Measurements from ENCODE around the gene FHIP1A. TPM values are rescaled to one million over a fixed set of nuclear protein-coding genes. Genes with fewer than 3 reads are reported as not detected.
"Not testable (repeated sequence)": the region's sequence is repeated elsewhere in the genome, so short reads cannot be mapped to it uniquely, and the experiment has no call there.

FHIP1A gene
- total and polyA plus RNA-seq, 7 donors, result 0.51 to 46.7 (median 37.7) TPM

DNA sequence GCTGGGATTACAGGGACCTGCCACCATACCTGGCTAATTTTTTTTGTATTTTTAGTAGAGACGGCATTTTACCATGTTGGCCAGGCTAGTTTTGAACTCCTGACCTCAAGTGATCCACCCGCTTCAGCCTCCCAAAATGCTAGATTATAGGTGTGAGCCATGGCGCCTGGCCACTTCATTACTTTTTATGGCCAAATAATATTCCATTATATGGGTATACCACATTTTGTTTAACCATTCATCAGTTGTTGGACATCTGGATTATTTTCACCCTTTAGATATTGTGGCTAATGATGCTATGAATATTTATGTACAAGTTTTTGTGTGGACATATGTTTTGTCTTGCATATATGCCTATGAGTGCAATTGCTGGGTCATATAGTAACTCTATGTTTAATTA, 8.6 kb upstream of the FHIP1A start:
- TF ChIP-seq, protein P1, sequence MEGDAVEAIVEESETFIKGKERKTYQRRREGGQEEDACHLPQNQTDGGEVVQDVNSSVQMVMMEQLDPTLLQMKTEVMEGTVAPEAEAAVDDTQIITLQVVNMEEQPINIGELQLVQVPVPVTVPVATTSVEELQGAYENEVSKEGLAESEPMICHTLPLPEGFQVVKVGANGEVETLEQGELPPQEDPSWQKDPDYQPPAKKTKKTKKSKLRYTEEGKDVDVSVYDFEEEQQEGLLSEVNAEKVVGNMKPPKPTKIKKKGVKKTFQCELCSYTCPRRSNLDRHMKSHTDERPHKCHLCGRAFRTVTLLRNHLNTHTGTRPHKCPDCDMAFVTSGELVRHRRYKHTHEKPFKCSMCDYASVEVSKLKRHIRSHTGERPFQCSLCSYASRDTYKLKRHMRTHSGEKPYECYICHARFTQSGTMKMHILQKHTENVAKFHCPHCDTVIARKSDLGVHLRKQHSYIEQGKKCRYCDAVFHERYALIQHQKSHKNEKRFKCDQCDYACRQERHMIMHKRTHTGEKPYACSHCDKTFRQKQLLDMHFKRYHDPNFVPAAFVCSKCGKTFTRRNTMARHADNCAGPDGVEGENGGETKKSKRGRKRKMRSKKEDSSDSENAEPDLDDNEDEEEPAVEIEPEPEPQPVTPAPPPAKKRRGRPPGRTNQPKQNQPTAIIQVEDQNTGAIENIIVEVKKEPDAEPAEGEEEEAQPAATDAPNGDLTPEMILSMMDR (IDR thresholded peaks at IDR 0.05), result no peak
- Histone ChIP-seq H3K4me1 (peaks cover 6% of the 10 kb centered on the region), H3K9me3 (no peaks in the 10 kb centered on the region), H3K27ac (no peak overlapping the region), H3K36me3 (ENCODE audit: insufficient read depth in 1 of 2, low read depth in 1 of 2) (no peaks in the 10 kb centered on the region), H3K4me3 (no peak overlapping the region), H3K27me3 (ENCODE audit: insufficient read depth in 3 of 3, low read length in 2 of 3) (no peaks in the 10 kb centered on the region)
- ATAC-seq (no peak), DNase-seq (no peak)
- 97 to 99% (median 97%) methylated on average over 3 of the region's 3 CpGs for WGBS, 3 donors
- intact Hi-C loops (cut with DNase I), result loop anchor here in 1 of 2 donors (10.0 kb wide), 1 partner anchor 204 kb away; no protein-coding TSS in a partner anchor

DNA sequence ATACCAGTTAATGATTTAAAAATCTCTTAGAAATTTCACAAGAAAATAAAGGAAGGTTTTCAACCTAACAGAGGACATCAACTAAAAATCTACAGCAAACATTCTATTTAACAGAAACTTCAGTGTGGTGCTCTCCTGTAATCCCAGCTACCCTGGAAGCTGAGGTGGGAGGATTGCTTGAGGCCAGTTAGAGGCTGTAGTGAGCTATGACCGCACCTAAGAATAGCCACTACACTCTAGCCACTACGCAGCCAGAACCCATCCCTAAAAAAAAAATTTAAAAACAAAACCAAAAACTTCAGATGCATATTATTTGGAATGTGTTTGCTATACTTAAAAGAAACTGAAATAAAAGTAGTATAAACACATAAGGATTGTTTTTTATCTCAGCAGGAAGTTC, 7.2 kb upstream of the FHIP1A start:
- DNase-seq, result no peak
- Histone ChIP-seq H3K4me3 (no peak overlapping the region), H3K27me3 (ENCODE audit: insufficient read depth in 3 of 3, low read length in 2 of 3) (no peaks in the 10 kb centered on the region), H3K36me3 (ENCODE audit: insufficient read depth in 1 of 2, low read depth in 1 of 2) (no peaks in the 10 kb centered on the region), H3K27ac (no peak overlapping the region), H3K4me1 (peaks cover 6% of the 10 kb centered on the region), H3K9me3 (no peaks in the 10 kb centered on the region)
- ATAC-seq, result peak in 2 of 4 donors; percentile 68 to 69
- TF ChIP-seq, protein P1 (IDR thresholded peaks at IDR 0.05), result no peak
- 56 to 80% (median 63%) methylated on average over 2 of the region's 2 CpGs for whole genome bisulfite sequencing, 3 donors
- intact Hi-C loops (cut with DNase I), result loop anchor here in 1 of 2 donors (10.0 kb wide), 1 partner anchor 203 kb away; no protein-coding TSS in a partner anchor

DNA sequence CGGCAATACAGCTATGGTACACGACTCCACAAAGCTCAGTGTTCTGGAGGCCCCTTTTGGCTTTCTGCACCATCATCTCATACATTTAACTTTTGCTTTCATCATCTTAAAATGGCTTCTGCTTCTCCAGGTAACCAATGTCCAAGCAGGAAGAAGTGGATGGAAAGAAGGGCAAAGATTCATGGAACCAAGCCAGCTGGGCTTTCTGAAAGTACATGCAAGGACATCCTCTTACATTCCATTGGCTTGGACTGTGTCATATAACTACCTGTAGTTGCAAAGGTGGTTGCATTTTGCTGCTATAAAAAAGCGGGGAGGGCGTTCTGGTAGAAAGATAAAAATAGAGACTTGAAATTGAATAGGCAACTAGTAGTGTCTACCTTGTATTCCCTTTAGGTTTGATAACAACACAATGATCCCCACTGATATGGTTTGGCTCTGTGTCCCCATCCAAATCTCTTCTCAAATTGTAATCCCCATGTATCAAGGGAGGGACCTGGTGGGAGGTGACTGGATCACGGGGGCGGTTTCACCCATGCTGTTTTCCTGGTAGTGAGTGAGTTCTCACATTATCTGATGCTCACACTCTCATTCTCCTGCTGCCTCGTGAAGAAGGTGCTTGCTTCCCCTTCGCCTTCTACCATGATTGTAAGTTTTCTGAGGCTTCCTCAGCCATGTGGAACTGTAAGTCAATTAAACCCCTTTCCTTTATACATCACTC, 6.7 kb upstream of the FHIP1A start:
- Histone ChIP-seq H3K4me3 (no peak overlapping the region), H3K27me3 (ENCODE audit: insufficient read depth in 3 of 3, low read length in 2 of 3) (no peaks in the 10 kb centered on the region), H3K36me3 (ENCODE audit: insufficient read depth in 1 of 2, low read depth in 1 of 2) (no peaks in the 10 kb centered on the region), H3K4me1 (peaks cover 6% of the 10 kb centered on the region), H3K27ac (no peak overlapping the region), H3K9me3 (no peaks in the 10 kb centered on the region)
- intact Hi-C loops (cut with DNase I), result loop anchor here in 1 of 2 donors (10.0 kb wide), 1 partner anchor 202 kb away; no protein-coding TSS in a partner anchor
- WGBS, 3 donors, result 52 to 67% (median 66%) methylated on average over 8 of the region's 8 CpGs
- TF ChIP-seq, protein P1 (IDR thresholded peaks at IDR 0.05), result no peak
- DNase-seq, result no peak
- peak in 2 of 4 donors; percentile 34 to 45 for ATAC-seq

DNA sequence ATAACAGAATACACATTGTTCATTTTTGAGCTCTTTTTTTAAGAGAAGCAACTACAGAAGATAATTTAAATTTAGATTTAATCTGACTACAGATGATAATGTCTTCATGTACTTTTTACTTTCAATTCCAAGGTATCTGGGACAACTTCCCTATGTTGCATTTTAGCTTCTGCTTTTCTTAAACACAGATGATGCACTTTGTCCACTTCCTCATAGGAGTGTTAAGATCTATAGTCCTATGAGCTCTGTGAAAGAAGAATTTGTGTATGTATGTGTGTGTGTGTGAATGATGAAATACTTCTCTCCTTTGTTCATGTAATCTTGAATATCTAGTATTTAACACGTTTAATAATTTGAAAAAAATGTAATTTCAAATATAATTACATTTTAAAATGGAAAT, 5.3 kb upstream of the FHIP1A start:
- Histone ChIP-seq H3K4me1 (peaks cover 6% of the 10 kb centered on the region), H3K27ac (no peak overlapping the region), H3K36me3 (ENCODE audit: insufficient read depth in 1 of 2, low read depth in 1 of 2) (no peaks in the 10 kb centered on the region), H3K27me3 (ENCODE audit: insufficient read depth in 3 of 3, low read length in 2 of 3) (no peaks in the 10 kb centered on the region), H3K9me3 (no peaks in the 10 kb centered on the region), H3K4me3 (no peak overlapping the region)
- 67 to 78% (median 73%) methylated on average over 1 of the region's 1 CpG for WGBS, 3 donors
- intact Hi-C loops (cut with DNase I), result loop anchor here in 1 of 2 donors (10.0 kb wide), 1 partner anchor 201 kb away; no protein-coding TSS in a partner anchor
- no peak for DNase-seq
- TF ChIP-seq, protein P1 (IDR thresholded peaks at IDR 0.05), result no peak
- ATAC-seq, result no peak

DNA sequence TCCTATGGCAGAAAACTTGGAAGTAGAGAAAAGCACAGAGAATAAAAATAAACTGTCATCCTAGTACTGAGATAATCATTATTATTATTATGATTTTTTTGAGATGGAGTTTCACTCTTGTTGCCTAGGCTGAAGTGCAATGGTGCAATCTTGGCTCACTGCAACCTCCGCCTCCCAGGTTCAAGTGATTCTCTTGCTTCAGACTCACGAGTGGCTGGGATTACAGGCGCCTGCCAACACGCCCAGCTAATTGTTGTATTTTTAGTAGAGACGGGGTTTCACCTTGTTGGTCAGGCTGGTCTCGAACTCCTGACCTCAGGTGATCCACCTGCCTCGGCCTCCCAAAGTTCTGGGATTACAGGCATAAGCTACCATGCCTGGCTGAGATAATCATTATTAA, 4.2 kb upstream of the FHIP1A start:
- H3K9me3 ChIP-seq; H3K36me3 ChIP-seq (ENCODE audit: insufficient read depth in 1 of 2, low read depth in 1 of 2); ATAC-seq; H3K4me3 ChIP-seq; H3K27me3 ChIP-seq (ENCODE audit: insufficient read depth in 3 of 3, low read length in 2 of 3); DNase-seq; H3K4me1 ChIP-seq; H3K27ac ChIP-seq: not testable (repeated sequence)
- intact Hi-C loops (cut with DNase I), result loop anchor here (5.0 to 10.0 kb wide), 3 partner anchors 43 to 200 kb away; no protein-coding TSS in a partner anchor
- 65 to 86% (median 66%) methylated on average over 7 of the region's 7 CpGs for WGBS, 3 donors

Measured in psoas muscle (tissue), 8 donors.